NCI-H460 (cell line): ENCODE measurements around the gene LCE2C. TPM values are rescaled to one million over a fixed set of nuclear protein-coding genes. Genes with fewer than 3 reads are reported as not detected.

Experiments
- DNase-seq: peaks from one replicate; pipeline ENCODE4 v3.0.0-alpha.2; 2016; ENCODE audit warnings: low read depth; ENCODE audit errors: extremely low read depth
- total RNA-seq: library from RNA; depleted of rRNA; stranded (reverse); fragments of >200 nt; shearing (Covaris generic); gene quantifications from 2 replicates; pipeline ENCODE4 v1.2.3, GENCODE V29; 2014; rRNA removed

Gene LCE2C
- total RNA-seq, 1 experiment from 2014 or later, result not detected

- DNase-seq, result no peak
Observed at GRCh38 chr1:152718238-152718637, 43.2 kb downstream of the LCE2C start.

GRCh38 chr1:152725261-152725660 is 50.2 kb downstream of the LCE2C start:
- DNase-seq, result no peak

Other genes with a start within 250 kb of the LCE2C start
- gene LCE5A, start 164.5 kb upstream of the LCE2C start, total RNA-seq, result not detected in 2 replicates
- not detected in 2 replicates for gene CRCT1, start 160.8 kb upstream of the LCE2C start, total RNA-seq
- gene LCE3E, start 108.5 kb upstream of the LCE2C start, total RNA-seq, result not detected in 2 replicates
- gene LCE3D, start 94.8 kb upstream of the LCE2C start, total RNA-seq, result not detected in 2 replicates
- gene LCE3C, start 75.0 kb upstream of the LCE2C start, total RNA-seq, result not detected in 2 replicates
- gene LCE3B, start 61.5 kb upstream of the LCE2C start, total RNA-seq, result not detected in 2 replicates
- gene LCE3A, start 52.2 kb upstream of the LCE2C start, total RNA-seq, result not detected in 2 replicates
- gene LCE2D, start 11.9 kb upstream of the LCE2C start, total RNA-seq, result not detected in 2 replicates
- gene LCE2B, start 10.8 kb downstream of the LCE2C start, total RNA-seq, result not detected in 2 replicates
- not detected in 2 replicates for gene LCE2A, start 23.1 kb downstream of the LCE2C start, total RNA-seq
- not detected in 2 replicates for gene LCE4A, start 32.9 kb downstream of the LCE2C start, total RNA-seq
- gene KPRP, start 82.7 kb downstream of the LCE2C start, total RNA-seq, result not detected in 2 replicates
- gene LCE1F, start 99.9 kb downstream of the LCE2C start, total RNA-seq, result not detected in 2 replicates
- gene LCE1E, start 111.0 kb downstream of the LCE2C start, total RNA-seq, result not detected in 2 replicates
- gene LCE1D, start 121.4 kb downstream of the LCE2C start, total RNA-seq, result not detected in 2 replicates
- not detected in 2 replicates for gene LCE1C, start 131.4 kb downstream of the LCE2C start, total RNA-seq
- gene LCE1B, start 136.7 kb downstream of the LCE2C start, total RNA-seq, result not detected in 2 replicates
- not detected in 2 replicates for gene LCE1A, start 152.2 kb downstream of the LCE2C start, total RNA-seq
- not detected in 2 replicates for gene LCE6A, start 167.6 kb downstream of the LCE2C start, total RNA-seq
- not detected in 2 replicates for gene LCE7A, start 184.7 kb downstream of the LCE2C start, total RNA-seq
- not detected in 2 replicates for gene SMCP, start 203.0 kb downstream of the LCE2C start, total RNA-seq
- gene IVL, start 233.3 kb downstream of the LCE2C start, total RNA-seq, result not detected in 2 replicates